HepG2 (cell line): ENCODE data around the gene RASSF4. TPM values are rescaled to one million over a fixed set of nuclear protein-coding genes. Genes with fewer than 3 reads are reported as not detected.

Experiments
- CREB1 ChIP-seq, 2 experiments: fragments of 450-650 bp in 1 of 2; IDR thresholded peaks; 2 replicates each; pipeline ENCODE4 v1.6.1; 2016 to 2017; ENCODE audit warnings: control low read depth in 1 of 2, mild to moderate bottlenecking in 1 of 2, missing compliant biosample characterization in 1 of 2, missing genetic modification characterization in 1 of 2
- CSRNP2 ChIP-seq: sonication (generic); formaldehyde crosslinking; conservative IDR thresholded peaks from 2 replicates; pipeline ENCODE4 v1.8.0; 2022; ENCODE audit warnings: low read depth, missing genetic modification reagents
- ESRRA ChIP-seq: sonication (generic); formaldehyde crosslinking; IDR thresholded peaks from 2 replicates; pipeline ENCODE4 v1.5.1; 2020; ENCODE audit warnings: mild to moderate bottlenecking, low read depth, missing genetic modification reagents
- FOSL1 ChIP-seq: sonication (generic); formaldehyde crosslinking; IDR thresholded peaks from 2 replicates; pipeline ENCODE4 v1.9.0; 2021; ENCODE audit warnings: missing genetic modification reagents, borderline replicate concordance
- FOXK1 ChIP-seq: sonication (generic); formaldehyde crosslinking; IDR thresholded peaks from 2 replicates; pipeline ENCODE4 v1.4.0; 2020; ENCODE audit warnings: low read depth, missing genetic modification reagents, borderline replicate concordance
- NFRKB ChIP-seq: fragments of 450-650 bp; IDR thresholded peaks from 2 replicates; pipeline ENCODE4 v1.6.1; 2017
- PRPF4 ChIP-seq: fragments of 200-400 bp; formaldehyde crosslinking; IDR thresholded peaks from 2 replicates; pipeline ENCODE4 v1.6.1; 2016; ENCODE audit warnings: low read length, low read depth; ENCODE audit not compliant: poor library complexity, severe bottlenecking
- RAD51 ChIP-seq: fragments of 450-650 bp; IDR thresholded peaks from 2 replicates; pipeline ENCODE4 v1.6.1; 2016; ENCODE audit warnings: borderline replicate concordance
- SMAD1 ChIP-seq: sonication (generic); formaldehyde crosslinking; IDR thresholded peaks from 2 replicates; pipeline ENCODE4 v1.4.0; 2020; ENCODE audit warnings: missing genetic modification reagents, low read depth, mild to moderate bottlenecking, borderline replicate concordance
- ZBTB38 ChIP-seq: sonication (generic); formaldehyde crosslinking; IDR thresholded peaks from 2 replicates; pipeline ENCODE4 v1.5.1; 2020; ENCODE audit warnings: mild to moderate bottlenecking, missing genetic modification reagents
- ZFYVE20 ChIP-seq: sonication (generic); formaldehyde crosslinking; IDR thresholded peaks from 2 replicates; pipeline ENCODE4 v1.8.0; 2023; ENCODE audit warnings: low read depth, mild to moderate bottlenecking, moderate library complexity, missing genetic modification reagents, borderline replicate concordance
- ZNF17 ChIP-seq: sonication (generic); formaldehyde crosslinking; IDR thresholded peaks from 2 replicates; pipeline ENCODE4 v1.5.0; 2020; ENCODE audit warnings: mild to moderate bottlenecking, missing genetic modification reagents
- ZNF205 ChIP-seq: IDR thresholded peaks from 2 replicates; pipeline ENCODE4 v1.6.1; 2018; ENCODE audit warnings: missing biosample characterization, missing genetic modification reagents
- ZNF350 ChIP-seq: sonication (generic); formaldehyde crosslinking; IDR thresholded peaks from 2 replicates; pipeline ENCODE4 v1.4.0; 2020; ENCODE audit warnings: mild to moderate bottlenecking, low read depth, missing genetic modification reagents, borderline replicate concordance
- ZNF563 ChIP-seq: sonication (generic); formaldehyde crosslinking; IDR thresholded peaks from 2 replicates; pipeline ENCODE4 v1.8.0; 2022; ENCODE audit warnings: mild to moderate bottlenecking, moderate library complexity, missing genetic modification reagents
- ZNF577 ChIP-seq: sonication (generic); formaldehyde crosslinking; IDR thresholded peaks from 2 replicates; pipeline ENCODE4 v1.4.0; 2020; ENCODE audit warnings: mild to moderate bottlenecking, low read depth, missing genetic modification reagents, borderline replicate concordance
- ZNF703 ChIP-seq: sonication (generic); formaldehyde crosslinking; IDR thresholded peaks from 2 replicates; pipeline ENCODE4 v1.5.1; 2020; ENCODE audit warnings: missing genetic modification reagents, mild to moderate bottlenecking, moderate library complexity, borderline replicate concordance
- polyA plus RNA-seq, 8 experiments: library from polyadenylated mRNA; depleted of rRNA in 3 of 8; stranded (reverse) in 7 of 8; unstranded in 1 of 8; fragments of >200 nt; fragmentation: Illumina TruSeq in 4 of 8; extraction: Trizol in 4 of 8; gene quantifications; 2 replicates each; pipeline versions ENCODE4 v1.2.1 to v1.2.3, GENCODE V29; 2011 to 2016; ENCODE audit warnings: low read depth in 4 of 8, missing spikeins in 1 of 8, mixed read lengths in 1 of 8; ENCODE audit not compliant: insufficient read depth in 1 of 8
- total RNA-seq, 5 experiments: library from RNA; depleted of rRNA; stranded (reverse); fragments of >200 nt; fragmentation: Illumina TruSeq; extraction: Trizol; gene quantifications; 2 replicates each; pipeline ENCODE4 v1.2.3, GENCODE V29; 2016; ENCODE audit warnings: low read depth in 1 of 5
- TF ChIP-seq, protein P1 (sequence below): sonication (generic); formaldehyde crosslinking; IDR thresholded peaks from 2 replicates; pipeline ENCODE4 v1.5.0; 2020; ENCODE audit warnings: missing genetic modification reagents
- TF ChIP-seq, protein P2 (sequence below): sonication (generic); formaldehyde crosslinking; IDR thresholded peaks from 2 replicates; pipeline ENCODE4 v1.4.0; 2020; ENCODE audit warnings: missing genetic modification reagents
- TF ChIP-seq, protein P3 (sequence below): sonication (generic); formaldehyde crosslinking; IDR thresholded peaks from 2 replicates; pipeline ENCODE4 v1.8.1; 2023; ENCODE audit warnings: mild to moderate bottlenecking, inconsistent platforms, moderate library complexity, missing genetic modification reagents, borderline replicate concordance

RASSF4 gene
- total and polyA plus RNA-seq, 2 of the 13 experiments (the other 11 are each of a cell fraction or from before 2014, with no cell fraction given) = 34.0 to 51.7 TPM

DNA sequence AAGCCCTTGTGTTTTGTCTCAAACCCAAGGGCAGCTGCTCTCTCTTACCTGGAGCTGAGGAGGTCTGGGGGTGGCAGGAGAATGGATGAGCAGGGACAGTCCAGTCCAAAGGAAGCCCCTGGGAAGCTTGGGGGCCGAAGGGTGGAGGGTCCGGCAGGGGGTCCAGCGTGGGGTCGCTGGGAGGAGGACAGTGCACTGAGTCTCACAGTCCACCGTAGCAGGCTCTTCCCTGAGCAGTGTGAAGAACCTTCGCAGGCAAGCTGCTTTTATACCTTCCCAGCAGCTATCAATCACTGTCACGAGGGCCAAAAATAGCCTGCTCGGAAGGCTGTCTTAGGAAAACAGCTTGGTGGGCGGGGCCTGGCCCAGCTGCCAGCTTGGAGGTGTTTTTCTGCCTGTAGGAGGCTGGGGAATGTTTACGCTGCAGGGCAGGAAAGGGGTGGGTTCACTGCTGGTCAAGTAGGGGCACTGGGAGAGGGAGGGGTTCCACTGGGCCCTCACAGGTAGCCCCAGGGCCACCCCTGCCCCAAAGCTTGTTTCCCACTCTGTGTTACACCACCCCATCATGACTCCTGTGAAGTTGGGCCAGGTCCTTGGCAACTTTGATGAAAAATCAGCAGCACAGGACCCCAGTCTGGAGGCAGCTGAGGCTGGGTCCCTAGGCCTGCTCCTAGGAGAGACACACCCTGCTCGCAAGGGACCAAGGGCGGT is 19.1 kb downstream of the RASSF4 start, which contains the start of gene DEPP1 (continued):
- no peak for TF ChIP-seq CSRNP2 (CRISPR knock-in tag)
- no peak for TF ChIP-seq FOSL1
- TF ChIP-seq FOXK1 = peak; percentile 98
- TF ChIP-seq ZNF563 = peak; percentile 92; the same call in 1 of the 2 replicates
- TF ChIP-seq ZNF577 (CRISPR knock-in tag) = no peak
- TF ChIP-seq CREB1 (IDR thresholded peaks at IDR 0.05) = no peak
- TF ChIP-seq CREB1 (CRISPR knock-in tag; IDR thresholded peaks at IDR 0.05) = no peak
- TF ChIP-seq, protein P1, sequence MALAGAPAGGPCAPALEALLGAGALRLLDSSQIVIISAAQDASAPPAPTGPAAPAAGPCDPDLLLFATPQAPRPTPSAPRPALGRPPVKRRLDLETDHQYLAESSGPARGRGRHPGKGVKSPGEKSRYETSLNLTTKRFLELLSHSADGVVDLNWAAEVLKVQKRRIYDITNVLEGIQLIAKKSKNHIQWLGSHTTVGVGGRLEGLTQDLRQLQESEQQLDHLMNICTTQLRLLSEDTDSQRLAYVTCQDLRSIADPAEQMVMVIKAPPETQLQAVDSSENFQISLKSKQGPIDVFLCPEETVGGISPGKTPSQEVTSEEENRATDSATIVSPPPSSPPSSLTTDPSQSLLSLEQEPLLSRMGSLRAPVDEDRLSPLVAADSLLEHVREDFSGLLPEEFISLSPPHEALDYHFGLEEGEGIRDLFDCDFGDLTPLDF (CRISPR knock-in tag) = no peak
- TF ChIP-seq RAD51 = no peak
- peak; percentile 76 for TF ChIP-seq ZNF205 (CRISPR knock-in tag)
- TF ChIP-seq ZNF703 (CRISPR knock-in tag) = peak; percentile 50; the same call in 1 of the 2 replicates
- TF ChIP-seq ESRRA (CRISPR knock-in tag) = no peak
- TF ChIP-seq NFRKB = no peak
- TF ChIP-seq ZNF350 = peak; percentile 91
- TF ChIP-seq ZFYVE20 = no peak
- peak; percentile 89 for TF ChIP-seq SMAD1
- TF ChIP-seq ZNF17 (CRISPR knock-in tag) = no peak; the same call in 1 of the 2 replicates
- TF ChIP-seq, protein P2, sequence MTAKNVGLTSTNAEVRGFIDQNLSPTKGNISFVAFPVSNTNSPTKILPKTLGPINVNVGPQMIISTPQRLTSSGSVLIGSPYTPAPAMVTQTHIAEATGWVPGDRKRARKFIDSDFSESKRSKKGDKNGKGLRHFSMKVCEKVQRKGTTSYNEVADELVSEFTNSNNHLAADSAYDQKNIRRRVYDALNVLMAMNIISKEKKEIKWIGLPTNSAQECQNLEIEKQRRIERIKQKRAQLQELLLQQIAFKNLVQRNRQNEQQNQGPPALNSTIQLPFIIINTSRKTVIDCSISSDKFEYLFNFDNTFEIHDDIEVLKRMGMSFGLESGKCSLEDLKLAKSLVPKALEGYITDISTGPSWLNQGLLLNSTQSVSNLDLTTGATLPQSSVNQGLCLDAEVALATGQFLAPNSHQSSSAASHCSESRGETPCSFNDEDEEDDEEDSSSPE (CRISPR knock-in tag) = peak; percentile 23; the same call in 1 of the 2 replicates
- TF ChIP-seq, protein P3, sequence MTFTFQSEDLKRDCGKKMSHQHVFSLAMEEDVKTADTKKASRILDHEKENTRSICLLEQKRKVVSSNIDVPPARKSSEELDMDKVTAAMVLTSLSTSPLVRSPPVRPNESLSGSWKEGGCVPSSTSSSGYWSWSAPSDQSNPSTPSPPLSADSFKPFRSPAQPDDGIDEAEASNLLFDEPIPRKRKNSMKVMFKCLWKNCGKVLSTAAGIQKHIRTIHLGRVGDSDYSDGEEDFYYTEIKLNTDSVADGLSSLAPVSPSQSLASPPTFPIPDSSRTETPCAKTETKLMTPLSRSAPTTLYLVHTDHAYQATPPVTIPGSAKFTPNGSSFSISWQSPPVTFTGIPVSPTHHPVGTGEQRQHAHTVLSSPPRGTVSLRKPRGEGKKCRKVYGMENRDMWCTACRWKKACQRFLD = no peak; the same call in 1 of the 2 replicates
- no peak for TF ChIP-seq PRPF4
- TF ChIP-seq ZBTB38 = peak; percentile 98
